OCI-LY7 (cell line): ENCODE measurements around the gene VPS13D.

Experiments used
- EZH2phosphoT487 ChIP-seq: fragments of 200-600 bp; sonication (generic); IDR thresholded peaks from 2 replicates; pipeline ENCODE4 v1.6.1; 2018; ENCODE audit warnings: low read depth, borderline replicate concordance, mild to moderate bottlenecking, mixed run types, antibody characterized with exemption, low read length, moderate library complexity, mixed read lengths
- TF ChIP-seq, protein P1 (sequence below): fragments of 200-600 bp; sonication (generic); conservative IDR thresholded peaks from 2 replicates; pipeline ENCODE4 v1.5.1; 2014; ENCODE audit warnings: mild to moderate bottlenecking, antibody characterized with exemption, low read length, moderate library complexity, mixed read lengths

- TF ChIP-seq, protein P1, sequence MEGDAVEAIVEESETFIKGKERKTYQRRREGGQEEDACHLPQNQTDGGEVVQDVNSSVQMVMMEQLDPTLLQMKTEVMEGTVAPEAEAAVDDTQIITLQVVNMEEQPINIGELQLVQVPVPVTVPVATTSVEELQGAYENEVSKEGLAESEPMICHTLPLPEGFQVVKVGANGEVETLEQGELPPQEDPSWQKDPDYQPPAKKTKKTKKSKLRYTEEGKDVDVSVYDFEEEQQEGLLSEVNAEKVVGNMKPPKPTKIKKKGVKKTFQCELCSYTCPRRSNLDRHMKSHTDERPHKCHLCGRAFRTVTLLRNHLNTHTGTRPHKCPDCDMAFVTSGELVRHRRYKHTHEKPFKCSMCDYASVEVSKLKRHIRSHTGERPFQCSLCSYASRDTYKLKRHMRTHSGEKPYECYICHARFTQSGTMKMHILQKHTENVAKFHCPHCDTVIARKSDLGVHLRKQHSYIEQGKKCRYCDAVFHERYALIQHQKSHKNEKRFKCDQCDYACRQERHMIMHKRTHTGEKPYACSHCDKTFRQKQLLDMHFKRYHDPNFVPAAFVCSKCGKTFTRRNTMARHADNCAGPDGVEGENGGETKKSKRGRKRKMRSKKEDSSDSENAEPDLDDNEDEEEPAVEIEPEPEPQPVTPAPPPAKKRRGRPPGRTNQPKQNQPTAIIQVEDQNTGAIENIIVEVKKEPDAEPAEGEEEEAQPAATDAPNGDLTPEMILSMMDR: no peak
- TF ChIP-seq EZH2phosphoT487: no peak
Observed at GRCh38 chr1:12502336-12503109, 272.7 kb downstream of the VPS13D start.
